Measurements from ENCODE around the gene ROS1.

The ROS1 gene

DNA sequence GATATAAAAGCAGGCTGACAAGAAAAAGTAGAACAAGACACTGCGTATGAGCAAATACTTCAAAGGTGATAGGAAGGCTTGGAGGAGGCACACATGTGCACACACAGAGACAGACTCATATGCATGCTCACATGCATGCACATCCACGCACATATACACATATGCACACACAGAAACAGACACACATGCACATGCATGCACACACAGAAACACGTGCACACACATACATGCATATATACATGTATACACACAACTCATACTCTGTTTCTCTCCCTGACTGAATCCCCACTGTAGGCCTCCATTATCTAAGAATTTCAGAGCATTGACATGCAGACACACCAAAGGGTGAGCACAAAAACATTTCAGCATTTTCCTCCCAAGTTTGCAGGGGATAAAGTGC is 116.7 kb downstream of the ROS1 start:
- DNase-seq (ENCODE audit: low read depth): no peak

- DNase-seq (ENCODE audit: low read depth): no peak
Observed at GRCh38 chr6:117307655-117308054, 118.1 kb downstream of the ROS1 start.

GRCh38 chr6:117306227-117306790 is 119.4 kb downstream of the ROS1 start:
- no peak for DNase-seq (ENCODE audit: low read depth)

GRCh38 chr6:117304446-117304845 is 121.3 kb downstream of the ROS1 start:
- no peak for DNase-seq (ENCODE audit: low read depth)

DNA sequence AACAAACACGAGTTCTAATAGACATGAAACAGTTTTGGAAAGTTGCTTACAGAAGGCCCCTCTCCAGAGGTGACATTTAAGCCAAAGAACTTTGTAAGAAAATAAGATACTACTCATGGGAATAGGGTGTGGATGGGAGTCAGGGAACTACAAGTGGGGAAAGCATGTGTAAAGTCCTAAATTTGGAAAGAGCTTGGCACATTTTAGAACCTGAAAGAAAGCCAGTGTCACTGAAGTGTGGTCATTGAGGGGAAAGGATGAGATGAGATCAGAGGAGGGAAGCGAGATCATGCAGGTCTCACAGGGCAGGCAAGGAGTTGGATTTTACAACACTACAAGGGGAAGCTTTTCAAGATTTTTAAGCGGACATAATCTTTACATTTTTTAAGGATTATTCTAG is 122.4 kb downstream of the ROS1 start:
- DNase-seq (ENCODE audit: low read depth): no peak

DNA sequence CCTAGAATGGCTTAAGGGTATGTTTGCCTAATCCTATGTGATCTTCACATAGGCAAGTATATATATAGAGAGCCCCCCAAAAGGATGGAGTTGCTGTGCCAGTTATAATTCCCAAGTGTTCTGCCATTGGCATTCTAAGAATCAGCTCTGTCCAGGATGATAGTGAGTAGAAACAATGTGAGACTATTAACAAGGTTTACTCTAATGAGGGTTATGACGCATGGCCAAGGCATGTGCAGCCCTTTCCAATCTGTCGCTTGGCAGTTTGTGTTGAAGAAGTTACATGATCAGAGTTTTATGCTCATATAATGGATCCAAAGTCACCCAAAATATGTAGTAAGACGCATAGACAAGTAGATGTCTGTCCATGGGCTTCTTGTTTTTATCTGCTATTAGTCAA is 126.8 kb downstream of the ROS1 start:
- DNase-seq (ENCODE audit: low read depth): no peak

GRCh38 chr6:117290173-117290846 is 135.4 kb downstream of the ROS1 start:
- no peak for DNase-seq (ENCODE audit: low read depth)

DNA sequence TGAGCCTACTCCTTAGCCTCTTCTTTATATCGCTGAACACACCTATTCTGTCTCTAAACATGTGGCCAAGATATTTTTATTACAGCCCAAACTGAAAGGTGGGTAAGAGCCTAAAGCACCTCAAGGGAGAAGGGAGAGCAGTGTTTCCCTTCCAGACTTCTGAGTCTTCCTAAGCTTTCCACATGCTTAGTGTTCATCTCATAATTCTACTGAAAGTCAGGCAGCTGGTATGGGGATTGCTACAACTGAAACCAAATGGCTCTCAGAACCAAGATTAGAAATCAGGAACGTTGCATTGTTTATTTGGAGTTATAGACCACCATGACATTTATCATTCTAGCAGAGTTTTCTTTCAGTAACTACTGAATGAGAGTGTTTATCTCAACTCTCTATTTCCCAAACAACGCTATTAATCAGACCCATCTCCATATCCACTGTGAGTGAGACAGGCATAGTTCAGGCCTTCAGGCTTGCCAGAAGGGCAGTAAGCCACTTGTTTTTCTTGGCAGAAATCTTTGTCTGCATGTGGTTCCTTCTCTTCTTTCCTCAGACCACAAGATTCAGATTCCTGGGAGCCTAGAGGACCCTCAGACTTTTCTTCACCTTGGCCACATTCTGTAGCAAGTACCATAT is 137.5 kb downstream of the ROS1 start:
- DNase-seq (ENCODE audit: low read depth): no peak

DNA sequence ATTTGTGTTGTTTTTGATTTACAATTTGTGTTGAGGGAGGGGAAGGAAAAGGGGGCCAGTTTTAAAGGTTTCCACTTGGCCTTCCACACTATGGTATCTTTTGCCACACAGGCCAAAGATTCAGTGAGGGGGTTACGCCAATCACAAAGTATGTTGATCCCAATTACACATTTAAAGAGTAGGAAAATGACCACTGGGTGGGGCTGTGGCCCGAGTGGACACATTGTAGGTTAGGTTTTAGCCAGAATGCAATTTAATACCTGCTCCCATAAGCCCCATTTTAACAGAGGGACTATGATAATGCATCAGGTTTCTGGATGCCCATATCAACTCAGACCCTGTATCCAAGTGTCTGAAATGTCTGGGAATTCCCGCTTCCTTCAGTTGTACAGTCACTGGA is 144.8 kb downstream of the ROS1 start:
- DNase-seq (ENCODE audit: low read depth): no peak

DNA sequence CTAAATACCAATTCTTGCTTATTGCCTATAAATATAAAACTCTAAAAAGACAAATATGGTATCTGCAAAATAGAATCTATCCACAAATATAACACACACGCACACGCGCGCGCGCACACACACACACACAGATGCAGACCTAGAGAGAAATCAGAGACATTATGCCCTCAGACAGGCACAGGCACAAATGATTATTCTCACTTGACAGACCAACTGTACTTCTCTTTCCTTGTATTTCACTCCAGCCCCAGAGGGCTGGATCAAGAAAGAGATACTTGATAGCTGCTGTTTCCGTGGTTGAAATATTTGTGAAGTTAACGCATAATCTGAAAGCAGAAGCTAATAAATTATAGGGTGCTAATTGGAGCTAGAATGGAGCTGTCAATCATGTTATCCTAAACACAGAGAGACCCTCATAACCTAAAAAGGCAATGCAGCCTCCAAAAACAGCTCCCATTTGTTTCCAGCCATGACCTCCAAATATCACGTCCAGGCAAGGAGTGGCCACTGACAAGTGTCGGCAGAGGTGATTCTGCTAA is 148.9 kb downstream of the ROS1 start:
- no peak for DNase-seq (ENCODE audit: low read depth)

DNA sequence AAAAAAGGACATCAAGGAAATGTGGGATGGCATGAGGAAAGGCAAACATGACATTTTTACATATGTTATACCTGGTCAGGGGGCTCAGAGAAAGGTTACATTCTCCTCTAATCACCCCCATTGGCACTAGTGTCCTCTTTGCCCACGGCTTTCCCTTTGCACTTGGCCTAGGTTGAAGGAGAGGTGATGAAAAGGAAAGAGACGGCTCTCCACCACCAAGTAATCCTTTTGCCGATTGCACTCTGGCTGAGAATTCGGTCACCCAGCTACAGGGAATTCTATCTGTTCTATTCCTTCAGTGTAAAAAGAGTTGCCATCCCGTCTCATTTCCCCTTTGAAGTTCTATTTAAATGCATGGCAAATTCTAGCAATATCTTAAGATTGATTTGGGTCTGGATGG is 150.0 kb downstream of the ROS1 start:
- DNase-seq (ENCODE audit: low read depth): no peak

DNA sequence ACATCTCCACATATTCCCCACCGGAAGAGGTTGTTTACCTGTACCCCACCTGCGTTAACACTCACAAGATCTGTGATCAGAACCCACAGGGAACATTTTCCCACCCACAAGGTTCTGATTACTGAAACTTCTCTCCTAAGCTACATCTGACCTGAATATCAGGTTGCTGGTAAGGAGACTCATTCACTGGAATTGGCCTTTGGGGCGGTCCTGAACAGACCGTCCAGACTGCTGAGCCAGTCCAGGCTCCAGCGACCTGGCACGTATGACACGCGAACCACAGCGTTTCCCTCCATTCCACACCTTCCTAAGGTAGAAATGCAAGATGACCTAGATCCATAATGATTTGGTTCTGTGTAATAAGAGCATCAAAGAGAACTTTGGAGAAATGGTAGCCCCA is 150.5 kb downstream of the ROS1 start:
- DNase-seq (ENCODE audit: low read depth): no peak

- no peak for DNase-seq (ENCODE audit: low read depth)
Observed at GRCh38 chr6:117272891-117273290, 152.9 kb downstream of the ROS1 start.

GRCh38 chr6:117272032-117272866 is 153.5 kb downstream of the ROS1 start:
- no peak for DNase-seq (ENCODE audit: low read depth)

DNA sequence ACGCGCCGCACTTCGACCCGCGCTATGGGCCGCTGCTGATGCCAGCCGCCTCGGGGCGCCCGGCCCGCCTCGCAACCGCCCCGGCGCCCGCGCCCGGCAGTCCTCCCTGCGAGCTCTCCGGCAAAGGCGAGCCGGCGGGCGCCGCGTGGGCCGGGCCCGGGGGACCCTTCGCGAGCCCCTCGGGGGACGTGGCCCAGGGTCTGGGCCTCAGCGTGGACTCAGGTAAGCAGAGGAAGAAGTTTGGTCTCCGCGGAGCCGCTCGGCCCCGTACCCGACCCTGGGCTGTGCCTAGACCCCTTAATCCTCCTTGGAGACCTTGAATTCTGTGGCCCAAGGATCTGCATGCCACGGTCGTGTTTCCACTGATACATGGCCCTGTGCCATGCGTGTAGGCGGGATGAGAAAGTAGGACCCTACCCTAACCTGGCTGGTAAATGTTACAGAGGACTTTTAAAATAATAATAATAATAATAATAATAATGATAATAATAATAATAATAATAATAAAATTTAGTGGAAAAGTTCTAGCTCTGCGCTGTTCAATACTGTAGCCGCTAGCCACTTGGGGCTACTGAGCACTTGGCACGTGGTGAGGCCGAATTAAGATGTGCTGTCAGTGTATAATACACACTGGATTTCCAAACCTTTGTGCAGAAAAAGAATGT is 154.8 kb downstream of the ROS1 start:
- DNase-seq (ENCODE audit: low read depth): no peak

DNA sequence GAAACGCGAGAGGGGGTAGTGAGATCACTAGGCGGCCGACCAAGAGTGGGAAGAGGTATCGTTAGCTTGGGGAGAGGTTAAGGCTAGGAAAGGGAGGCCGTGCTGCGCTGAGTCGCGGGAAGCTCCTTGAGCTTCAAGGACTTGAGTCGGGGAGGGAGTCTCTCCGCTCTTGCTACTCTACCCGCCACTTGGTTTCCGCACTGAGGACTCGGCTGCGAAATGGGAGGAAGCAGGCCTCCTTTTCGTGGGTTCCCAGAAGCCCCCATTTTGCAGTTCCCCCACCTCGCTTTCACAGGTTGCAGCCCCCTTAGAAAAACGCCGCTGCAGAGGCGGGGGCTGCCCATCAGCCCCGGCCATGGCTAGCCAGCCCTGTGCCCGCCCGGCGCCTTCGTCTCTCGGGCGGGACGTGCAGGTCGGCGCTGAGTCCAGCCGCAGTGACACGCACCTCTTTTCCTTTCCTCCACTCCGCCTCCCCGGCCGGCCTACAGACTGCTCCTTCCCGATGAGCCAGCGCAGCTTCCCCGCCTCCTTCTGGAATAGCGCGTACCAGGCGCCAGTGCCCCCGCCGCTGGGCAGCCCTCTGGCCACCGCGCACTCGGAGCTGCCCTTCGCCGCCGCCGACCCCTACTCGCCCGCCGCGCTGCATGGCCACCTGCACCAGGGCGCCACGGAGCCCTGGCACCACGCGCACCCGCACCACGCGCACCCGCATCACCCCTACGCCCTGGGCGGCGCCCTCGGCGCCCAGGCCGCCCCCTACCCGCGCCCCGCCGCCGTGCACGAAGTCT is 155.5 kb downstream of the ROS1 start:
- no peak for DNase-seq (ENCODE audit: low read depth)

GRCh38 chr6:117269638-117270054 is 156.1 kb downstream of the ROS1 start:
- DNase-seq (ENCODE audit: low read depth): no peak

DNA sequence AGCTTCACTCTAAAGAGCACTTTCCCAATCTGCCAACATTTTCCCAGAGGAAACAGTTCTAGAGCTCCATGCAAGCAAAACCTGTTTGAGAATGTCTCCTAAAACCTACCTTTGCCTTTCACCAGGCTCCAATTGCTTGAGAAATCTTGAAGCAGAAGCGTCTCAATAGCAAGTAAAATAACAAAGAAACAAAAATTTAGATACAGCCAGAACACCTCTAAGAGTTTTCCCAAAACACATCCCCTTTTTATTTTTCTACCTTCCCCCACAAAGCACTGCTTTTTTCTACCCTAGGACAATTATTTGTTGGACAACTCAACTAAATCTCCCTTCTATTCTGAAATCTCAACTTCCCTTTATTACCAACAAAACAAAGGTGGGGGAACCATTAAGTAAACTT is 156.8 kb downstream of the ROS1 start:
- no peak for DNase-seq (ENCODE audit: low read depth)

DNA sequence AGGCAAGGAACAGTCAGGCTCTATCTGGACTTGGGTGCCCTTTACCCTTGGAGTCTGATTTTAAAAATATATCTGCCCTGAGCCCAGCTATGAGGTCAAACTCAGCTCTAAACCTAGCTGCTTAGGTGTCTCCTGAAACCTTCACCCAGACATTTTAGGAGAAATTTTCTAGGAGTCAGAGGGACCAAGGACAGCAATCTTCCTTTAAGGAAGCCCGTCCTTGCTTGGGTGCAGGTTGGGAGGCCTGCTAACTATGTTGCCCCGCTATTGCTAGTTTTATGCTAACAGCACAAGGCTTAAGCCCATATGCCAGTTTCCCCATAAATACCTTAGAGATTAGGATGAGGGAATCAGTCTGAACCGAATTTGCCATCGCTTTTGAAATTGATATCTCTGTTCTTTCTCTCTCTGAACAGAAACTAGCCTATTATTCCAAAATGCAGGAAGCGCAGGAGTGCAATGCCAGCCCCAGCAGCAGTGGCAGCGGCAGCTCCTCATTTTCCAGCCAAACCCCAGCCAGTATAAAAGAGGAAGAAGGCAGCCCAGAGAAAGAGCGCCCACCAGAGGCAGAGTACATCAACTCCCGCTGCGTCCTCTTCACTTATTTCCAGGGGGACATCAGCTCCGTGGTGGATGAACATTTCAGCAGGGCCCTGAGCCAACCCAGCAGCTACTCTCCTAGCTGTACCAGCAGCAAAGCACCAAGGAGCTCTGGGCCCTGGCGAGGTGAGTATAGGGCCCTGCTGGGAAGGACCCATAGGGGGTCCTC is 157.8 kb downstream of the ROS1 start:
- no peak for DNase-seq (ENCODE audit: low read depth)

DNA sequence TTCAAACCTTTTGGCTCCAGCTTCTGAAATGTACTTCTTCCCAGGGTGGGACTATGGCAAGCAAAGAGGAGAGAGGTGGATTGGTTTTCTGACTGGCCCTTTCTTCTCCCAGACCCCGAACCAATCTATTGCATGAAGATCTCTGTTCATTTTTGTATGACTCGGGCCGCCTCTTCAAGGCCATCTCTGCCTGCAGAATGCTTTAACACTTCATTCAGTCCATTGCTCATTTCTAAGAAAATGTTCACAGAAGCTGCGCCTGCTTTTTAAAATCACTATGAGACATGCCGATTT is 158.7 kb downstream of the ROS1 start:
- no peak for DNase-seq (ENCODE audit: low read depth)
